Stimulated activated naive B cell treated with anti-CD40 and anti-IgM and Interleukin-4, amounts not matched to agents 10 μg/mL and 1 μg/mL and 100 μg/mL, for 72 hours (primary cell): ENCODE results near the gene PRC1.

Source experiments
- ATAC-seq, 2 donors: fragments of 150-1000 bp; cut with Tn5 transposase; replicated peaks; 2 replicates each; pipeline ENCODE4 v1.10.0; 2021; ENCODE audit warnings: moderate library complexity in 1 of 2
- DNase-seq: peaks from one replicate; pipeline ENCODE4 v3.0.0; 2021
- H3K27ac Mint-ChIP-seq: one replicate; pipeline ENCODE4 v1.8.0; 2022; ENCODE audit warnings: mild to moderate bottlenecking, mixed read lengths
- H3K27me3 Mint-ChIP-seq, 2 donors: one replicate each; pipeline ENCODE4 v1.8.0; 2022; ENCODE audit warnings: mixed read lengths in 2 of 2
- H3K36me3 Mint-ChIP-seq, 2 donors: one replicate each; pipeline ENCODE4 v1.8.0; 2022; ENCODE audit warnings: mixed read lengths in 2 of 2, mild to moderate bottlenecking in 1 of 2
- H3K4me1 Mint-ChIP-seq, 2 donors: one replicate each; pipeline ENCODE4 v1.8.0; 2022; ENCODE audit warnings: mixed read lengths in 2 of 2, mild to moderate bottlenecking in 1 of 2
- H3K4me3 Mint-ChIP-seq, 2 donors: one replicate each; pipeline ENCODE4 v1.8.0; 2022; ENCODE audit warnings: mild to moderate bottlenecking in 2 of 2, mixed read lengths in 2 of 2, moderate library complexity in 1 of 2
- H3K9me3 Mint-ChIP-seq, 2 donors: one replicate each; pipeline ENCODE4 v1.8.0; 2022; ENCODE audit warnings: mixed read lengths in 2 of 2, mild to moderate bottlenecking in 1 of 2

PRC1 gene

GRCh38 chr15:90979582-90979981 is 14.8 kb downstream of the PRC1 start:
- Mint-ChIP-seq H3K4me3 (no peak overlapping the region), H3K4me1 (peaks cover 16 to 31% of the 10 kb centered on the region in 2 donors), H3K27me3 (no peaks in the 10 kb centered on the region), H3K27ac (no peak overlapping the region), H3K36me3 (peaks cover 18 to 31% of the 10 kb centered on the region in 2 donors), H3K9me3 (no peaks in the 10 kb centered on the region)
- DNase-seq = no peak
- no peak for ATAC-seq

- Mint-ChIP-seq H3K27ac (no peak overlapping the region), H3K9me3 (no peaks in the 10 kb centered on the region), H3K4me1 (peaks cover 0 to under 1% of the 10 kb centered on the region in 2 donors), H3K27me3 (no peaks in the 10 kb centered on the region), H3K4me3 (no peak overlapping the region), H3K36me3 (peaks cover 23 to 30% of the 10 kb centered on the region in 2 donors)
- no peak for DNase-seq
- no peak for ATAC-seq
These were observed 20.1 kb downstream of the PRC1 start for GRCh38 chr15:90974216-90974615.

GRCh38 chr15:90972133-90972532 is 22.2 kb downstream of the PRC1 start:
- H3K36me3 Mint-ChIP-seq = peaks cover 16 to 21% of the 10 kb centered on the region in 2 donors
- no peak overlapping the region for H3K4me3 Mint-ChIP-seq

GRCh38 chr15:90970274-90970673 is 24.1 kb downstream of the PRC1 start:
- H3K4me3 Mint-ChIP-seq = no peak overlapping the region
- peaks cover 14 to 23% of the 10 kb centered on the region in 2 donors for H3K36me3 Mint-ChIP-seq
- no peaks in the 10 kb centered on the region for H3K4me1 Mint-ChIP-seq
- ATAC-seq = no peak
- no peaks in the 10 kb centered on the region for H3K9me3 Mint-ChIP-seq
- H3K27me3 Mint-ChIP-seq = no peaks in the 10 kb centered on the region
- H3K27ac Mint-ChIP-seq = peak overlapping the region; percentile 42
- DNase-seq = no peak

More at GRCh38 chr15:90972133-90972532, 22.2 kb downstream of the PRC1 start:
- Mint-ChIP-seq H3K27me3 (no peaks in the 10 kb centered on the region), H3K9me3 (no peaks in the 10 kb centered on the region), H3K4me1 (no peaks in the 10 kb centered on the region), H3K27ac (no peak overlapping the region)
- DNase-seq (no peak), ATAC-seq (no peak)

GRCh38 chr15:90968434-90968833 is 25.9 kb downstream of the PRC1 start:
- Mint-ChIP-seq H3K36me3 (peaks cover 4 to 23% of the 10 kb centered on the region in 2 donors), H3K9me3 (no peaks in the 10 kb centered on the region), H3K27ac (peak overlapping the region; percentile 25), H3K27me3 (no peaks in the 10 kb centered on the region), H3K4me3 (no peak overlapping the region), H3K4me1 (no peaks in the 10 kb centered on the region)
- DNase-seq (no peak), ATAC-seq (no peak)

- ATAC-seq (no peak), DNase-seq (no peak)
- Mint-ChIP-seq H3K36me3 (peaks cover 9 to 31% of the 10 kb centered on the region in 2 donors), H3K4me1 (no peaks in the 10 kb centered on the region), H3K4me3 (no peak overlapping the region), H3K27ac (no peak overlapping the region), H3K9me3 (no peaks in the 10 kb centered on the region), H3K27me3 (no peaks in the 10 kb centered on the region)
These were observed 27.1 kb downstream of the PRC1 start for GRCh38 chr15:90967206-90967605.

- no peaks in the 10 kb centered on the region for H3K9me3 Mint-ChIP-seq
- peaks cover 16 to 40% of the 10 kb centered on the region in 2 donors for H3K36me3 Mint-ChIP-seq
- H3K27me3 Mint-ChIP-seq = no peaks in the 10 kb centered on the region
- DNase-seq (no peak), ATAC-seq (no peak)
- H3K4me3 Mint-ChIP-seq = no peak overlapping the region
- H3K4me1 Mint-ChIP-seq = no peaks in the 10 kb centered on the region
- H3K27ac Mint-ChIP-seq = no peak overlapping the region
These were observed 28.1 kb downstream of the PRC1 start for GRCh38 chr15:90966262-90966661.

- Mint-ChIP-seq H3K27ac (no peak overlapping the region), H3K4me1 (peaks cover 3 to 5% of the 10 kb centered on the region in 2 donors), H3K9me3 (no peaks in the 10 kb centered on the region), H3K4me3 (no peak overlapping the region), H3K36me3 (peaks cover 29 to 54% of the 10 kb centered on the region in 2 donors), H3K27me3 (no peaks in the 10 kb centered on the region)
- ATAC-seq (no peak), DNase-seq (no peak)
These were observed 32.3 kb downstream of the PRC1 start for GRCh38 chr15:90962021-90962420.

- H3K27ac Mint-ChIP-seq = no peak overlapping the region
- no peaks in the 10 kb centered on the region for H3K9me3 Mint-ChIP-seq
- no peak for DNase-seq
- peaks cover 29 to 49% of the 10 kb centered on the region in 2 donors for H3K36me3 Mint-ChIP-seq
- no peak overlapping the region for H3K4me3 Mint-ChIP-seq
- ATAC-seq = no peak
- peaks cover 7 to 10% of the 10 kb centered on the region in 2 donors for H3K4me1 Mint-ChIP-seq
- H3K27me3 Mint-ChIP-seq = no peaks in the 10 kb centered on the region
These were observed 33.8 kb downstream of the PRC1 start for GRCh38 chr15:90960298-90961091.

- H3K9me3 Mint-ChIP-seq = no peaks in the 10 kb centered on the region
- H3K27me3 Mint-ChIP-seq = no peaks in the 10 kb centered on the region
- ATAC-seq (no peak), DNase-seq (no peak)
- H3K4me3 Mint-ChIP-seq = no peak overlapping the region
- peaks cover 29 to 44% of the 10 kb centered on the region in 2 donors for H3K36me3 Mint-ChIP-seq
- no peak overlapping the region for H3K27ac Mint-ChIP-seq
- H3K4me1 Mint-ChIP-seq = peaks cover 7 to 16% of the 10 kb centered on the region in 2 donors
These were observed 34.4 kb downstream of the PRC1 start for GRCh38 chr15:90959894-90960293.

- H3K36me3 Mint-ChIP-seq = peaks cover 29 to 48% of the 10 kb centered on the region in 2 donors
- ATAC-seq = no peak
- no peaks in the 10 kb centered on the region for H3K27me3 Mint-ChIP-seq
- no peak overlapping the region for H3K27ac Mint-ChIP-seq
- DNase-seq = no peak
- peaks cover 9 to 23% of the 10 kb centered on the region in 2 donors for H3K4me1 Mint-ChIP-seq
- H3K4me3 Mint-ChIP-seq = no peak overlapping the region
- H3K9me3 Mint-ChIP-seq = no peaks in the 10 kb centered on the region
These were observed 35.2 kb downstream of the PRC1 start for GRCh38 chr15:90959028-90959595.

- peaks cover 12 to 27% of the 10 kb centered on the region in 2 donors for H3K4me1 Mint-ChIP-seq
- no peaks in the 10 kb centered on the region for H3K27me3 Mint-ChIP-seq
- H3K9me3 Mint-ChIP-seq = no peaks in the 10 kb centered on the region
- no peak for ATAC-seq
- no peak for DNase-seq
- H3K4me3 Mint-ChIP-seq = peak overlapping the region; percentile 48 to 53
- H3K36me3 Mint-ChIP-seq = peaks cover 33 to 50% of the 10 kb centered on the region in 2 donors
- peak overlapping the region; percentile 37 for H3K27ac Mint-ChIP-seq
These were observed 36.5 kb downstream of the PRC1 start for GRCh38 chr15:90957791-90958190.

- Mint-ChIP-seq H3K36me3 (peaks cover 38 to 52% of the 10 kb centered on the region in 2 donors), H3K4me3 (peak overlapping the region; percentile 53 to 96), H3K9me3 (no peaks in the 10 kb centered on the region), H3K4me1 (peaks cover 12 to 27% of the 10 kb centered on the region in 2 donors), H3K27ac (peak overlapping the region; percentile 37), H3K27me3 (no peaks in the 10 kb centered on the region)
- DNase-seq (no peak), ATAC-seq (no peak)
These were observed 37.1 kb downstream of the PRC1 start for GRCh38 chr15:90957031-90957790.

GRCh38 chr15:90956274-90957030 is 37.9 kb downstream of the PRC1 start:
- Mint-ChIP-seq H3K27ac (peak overlapping the region; percentile 51), H3K36me3 (peaks cover 37 to 51% of the 10 kb centered on the region in 2 donors), H3K4me1 (peaks cover 12 to 27% of the 10 kb centered on the region in 2 donors), H3K9me3 (no peaks in the 10 kb centered on the region), H3K4me3 (peak overlapping the region; percentile 76 to 96), H3K27me3 (no peaks in the 10 kb centered on the region)
- ATAC-seq = peak; percentile 14 to 28
- no peak for DNase-seq
